Right cardiac atrium (tissue), 5 donors: Measurements from ENCODE around the gene PODXL2. TPM values are rescaled to one million over a fixed set of nuclear protein-coding genes. Genes with fewer than 3 reads are reported as not detected.
A peak's percentile ranks its signal among the peaks of the same experiment; 100 is the strongest.

Experiments used
- ATAC-seq, 2 donors: fragments of 200-7000 bp; cut with Tn5 transposase; one replicate each; pipeline versions ENCODE4 v1.8.0 to v1.9.1; 2020; ENCODE audit warnings: moderate library complexity in 2 of 2, mild to moderate bottlenecking in 1 of 2
- DNase-seq, 3 donors: peaks; one replicate each; pipeline ENCODE4 v3.0.0-alpha.2; 2020
- H3K27ac ChIP-seq: one replicate; pipeline ENCODE4 v1.5.1; 2013; ENCODE audit warnings: mild to moderate bottlenecking, low read length, control low read depth, moderate library complexity
- H3K27me3 ChIP-seq: one replicate; pipeline ENCODE4 v1.6.1; 2013; ENCODE audit not compliant: control insufficient read depth, insufficient read depth
- H3K4me1 ChIP-seq: one replicate; pipeline ENCODE4 v1.6.1; 2013; ENCODE audit warnings: low read length; ENCODE audit not compliant: control insufficient read depth, insufficient read depth
- H3K4me3 ChIP-seq: one replicate; pipeline ENCODE4 v1.5.1; 2013; ENCODE audit warnings: low read length, control low read depth
- H3K9me3 ChIP-seq: one replicate; pipeline ENCODE4 v1.6.1; 2013; ENCODE audit warnings: low read length; ENCODE audit not compliant: control insufficient read depth
- WGBS: extraction: QIAGEN DNeasy Blood & Tissue Kit; methylation state at CpG from one replicate; pipeline ENCODE4 v1.1.7; 2013; 5-methylcytosine and 5-hydroxymethylcytosine counted together
- intact Hi-C, 4 donors: fragments of 100-400 bp; cut with DNase I; formaldehyde crosslinking; loops; one replicate each; pipeline versions ENCODE4 v1.11.0 to v1.14.0; 2022 to 2023
- polyA plus RNA-seq: library from polyadenylated mRNA; stranded (reverse); fragments of 200-250 nt; gene quantifications from one replicate; pipeline ENCODE4 v1.2.3, GENCODE V29; 2013
- total RNA-seq, 4 donors: library from RNA; stranded (reverse); fragmentation: NEBNext Ultra II Directional; extraction: Animal tissue kit (Norgen Biotek cat#: 25700); gene quantifications; one replicate each; pipeline ENCODE4 v1.2.1, GENCODE V29; 2021
- donor health status: healthy with polysubstance abuse.
- donor health status: DM: no; HTN: yes; CAD: no.
- donor health status: DM: no; HTN: no; CAD: no.
- donor health status: DM: no; HTN: yes; CAD: no; lungs with severe emphysema.
- donor health status: DM: yes; HTN: yes; CAD: no.

The PODXL2 gene
- total and polyA plus RNA-seq, 5 donors: 1.5 to 3.0 (median 2.1) TPM

DNA sequence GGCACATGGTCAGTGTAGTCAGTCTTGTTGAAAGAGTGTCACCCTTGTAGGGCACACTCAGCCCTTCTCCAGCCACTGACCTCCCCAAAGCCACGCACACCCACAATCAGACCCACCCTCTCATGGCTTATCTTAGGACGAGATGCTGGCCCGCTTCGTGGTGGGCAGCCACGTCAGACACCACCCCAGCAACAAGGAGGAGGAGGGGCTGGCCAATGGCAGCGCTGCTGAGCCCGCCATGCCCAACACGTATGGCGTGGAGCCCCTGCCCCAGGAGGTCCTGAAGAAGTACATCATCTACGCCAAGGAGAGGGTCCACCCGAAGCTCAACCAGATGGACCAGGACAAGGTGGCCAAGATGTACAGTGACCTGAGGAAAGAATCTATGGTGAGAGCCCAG, 10.1 kb upstream of the PODXL2 start:
- H3K27me3 ChIP-seq: no peaks in the 10 kb centered on the region
- 92% methylated on average over 11 of the region's 11 CpGs for WGBS
- H3K27ac ChIP-seq: no peak overlapping the region
- no peak for ATAC-seq
- no peaks in the 10 kb centered on the region for H3K4me1 ChIP-seq
- intact Hi-C loops: no loop called here
- no peak overlapping the region for H3K4me3 ChIP-seq
- no peaks in the 10 kb centered on the region for H3K9me3 ChIP-seq
- DNase-seq: no peak

DNA sequence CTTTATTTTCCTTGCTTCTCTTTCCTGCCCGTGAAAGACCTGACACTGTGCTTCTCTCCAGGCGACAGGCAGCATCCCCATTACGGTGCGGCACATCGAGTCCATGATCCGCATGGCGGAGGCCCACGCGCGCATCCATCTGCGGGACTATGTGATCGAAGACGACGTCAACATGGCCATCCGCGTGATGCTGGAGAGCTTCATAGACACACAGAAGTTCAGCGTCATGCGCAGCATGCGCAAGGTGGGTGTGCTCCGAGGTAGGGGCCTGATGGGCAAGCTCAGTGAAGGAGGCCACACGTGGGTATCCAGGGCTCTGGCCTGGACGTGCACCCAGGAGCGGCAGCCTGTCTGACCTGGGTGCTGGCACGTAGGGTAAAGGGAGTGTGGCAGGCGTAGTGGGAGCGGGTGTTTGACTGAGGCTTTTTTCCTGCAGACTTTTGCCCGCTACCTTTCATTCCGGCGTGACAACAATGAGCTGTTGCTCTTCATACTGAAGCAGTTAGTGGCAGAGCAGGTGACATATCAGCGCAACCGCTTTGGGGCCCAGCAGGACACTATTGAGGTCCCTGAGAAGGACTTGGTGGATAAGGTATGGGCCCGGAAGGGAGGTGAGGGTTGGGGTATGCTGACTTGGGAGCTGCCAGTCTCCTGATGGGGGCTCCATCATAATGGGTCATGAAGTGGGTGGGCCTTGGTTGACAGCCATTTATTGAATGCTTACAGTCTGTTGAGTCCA, 8.2 kb upstream of the PODXL2 start:
- intact Hi-C loops: no loop called here
- Histone ChIP-seq H3K27me3 (no peaks in the 10 kb centered on the region), H3K27ac (no peak overlapping the region), H3K9me3 (no peaks in the 10 kb centered on the region), H3K4me1 (no peaks in the 10 kb centered on the region), H3K4me3 (no peak overlapping the region)
- ATAC-seq (no peak), DNase-seq (no peak)
- 97% methylated on average over 32 of the region's 32 CpGs for WGBS

DNA sequence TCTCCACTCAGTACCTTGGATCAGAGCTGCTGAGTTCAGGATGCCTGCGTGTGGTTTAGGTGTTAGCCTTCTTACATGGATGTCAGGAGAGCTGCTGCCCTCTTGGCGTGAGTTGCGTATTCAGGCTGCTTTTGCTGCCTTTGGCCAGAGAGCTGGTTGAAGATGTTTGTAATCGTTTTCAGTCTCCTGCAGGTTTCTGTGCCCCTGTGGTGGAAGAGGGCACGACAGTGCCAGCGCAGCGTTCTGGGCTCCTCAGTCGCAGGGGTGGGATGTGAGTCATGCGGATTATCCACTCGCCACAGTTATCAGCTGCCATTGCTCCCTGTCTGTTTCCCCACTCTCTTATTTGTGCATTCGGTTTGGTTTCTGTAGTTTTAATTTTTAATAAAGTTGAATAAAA, 7.0 kb upstream of the PODXL2 start:
- 94% methylated on average over 11 of the region's 11 CpGs for WGBS
- DNase-seq: no peak
- ATAC-seq: no peak
- H3K4me1 ChIP-seq: no peaks in the 10 kb centered on the region
- H3K27me3 ChIP-seq: no peaks in the 10 kb centered on the region
- H3K4me3 ChIP-seq: no peak overlapping the region
- no peak overlapping the region for H3K27ac ChIP-seq
- intact Hi-C loops: no loop called here
- H3K9me3 ChIP-seq: no peaks in the 10 kb centered on the region

DNA sequence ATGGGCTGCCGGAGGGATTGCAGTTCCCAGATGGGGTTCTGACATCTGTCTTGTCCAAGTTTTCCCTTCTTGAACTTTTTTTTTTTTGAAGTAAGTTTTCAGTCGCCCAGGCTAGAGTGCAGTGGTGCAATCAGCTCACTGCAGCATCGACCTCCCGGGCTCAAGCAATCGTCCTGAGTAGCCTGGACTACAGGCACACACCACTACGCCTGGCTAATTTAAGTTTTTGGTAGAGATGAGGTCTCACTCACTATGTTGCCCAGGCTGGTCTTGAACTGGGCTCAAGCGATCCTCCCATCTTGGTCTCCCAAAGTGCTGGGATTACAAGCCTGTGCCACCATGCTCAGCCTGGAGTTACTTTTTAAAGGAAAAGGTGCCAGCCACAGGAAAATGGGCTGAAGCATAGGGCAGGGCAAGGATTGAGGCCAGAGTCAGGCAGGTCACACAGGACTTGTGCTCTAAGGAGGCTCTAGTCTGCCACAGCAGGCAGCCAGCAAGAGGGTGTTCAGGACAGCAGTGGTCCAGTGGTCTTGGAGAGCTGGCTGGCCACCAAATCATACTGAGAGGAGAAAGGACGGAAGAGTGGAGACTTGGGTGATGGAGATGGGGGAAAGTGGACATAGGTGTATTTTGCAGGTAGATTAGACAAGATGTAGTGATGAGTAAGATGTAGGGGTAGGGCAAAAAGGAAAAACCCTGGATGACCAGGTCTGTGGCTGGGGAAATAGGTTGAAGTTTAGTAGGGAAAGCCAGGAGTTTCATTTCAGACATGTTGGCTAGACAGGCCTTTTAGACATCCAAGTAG, 6.0 kb upstream of the PODXL2 start:
- DNase-seq (no peak), ATAC-seq (no peak)
- Histone ChIP-seq H3K9me3 (no peaks in the 10 kb centered on the region), H3K4me3 (no peak overlapping the region), H3K4me1 (no peaks in the 10 kb centered on the region), H3K27ac (no peak overlapping the region), H3K27me3 (no peaks in the 10 kb centered on the region)
- intact Hi-C loops: no loop called here
- 93% methylated on average over 8 of the region's 8 CpGs for WGBS

DNA sequence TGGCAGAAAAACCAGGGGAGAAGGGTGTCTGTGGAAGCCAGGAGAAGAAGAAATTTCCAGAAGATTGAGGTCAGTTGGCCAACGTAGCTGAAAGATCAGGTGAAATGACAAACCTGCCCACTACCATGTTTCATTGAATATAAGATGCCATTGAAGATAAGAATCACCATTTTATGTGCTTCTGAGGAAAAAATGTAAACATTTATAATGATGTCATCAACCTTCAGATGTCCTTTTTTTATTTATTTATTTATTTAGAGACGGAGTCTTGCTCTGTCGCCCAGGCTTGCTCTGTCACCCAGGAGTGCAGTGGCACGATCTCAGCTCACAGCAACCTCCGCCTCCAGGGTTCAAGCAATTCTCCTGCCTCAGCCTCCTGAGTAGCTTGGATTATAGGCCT, 4.9 kb upstream of the PODXL2 start:
- intact Hi-C loops: no loop called here
- H3K4me3 ChIP-seq: no peak overlapping the region
- no peak for ATAC-seq
- H3K27ac ChIP-seq: no peak overlapping the region
- WGBS: 91% methylated on average over 5 of the region's 5 CpGs
- H3K9me3 ChIP-seq: no peaks in the 10 kb centered on the region
- H3K4me1 ChIP-seq: no peaks in the 10 kb centered on the region
- H3K27me3 ChIP-seq: no peaks in the 10 kb centered on the region
- no peak for DNase-seq

DNA sequence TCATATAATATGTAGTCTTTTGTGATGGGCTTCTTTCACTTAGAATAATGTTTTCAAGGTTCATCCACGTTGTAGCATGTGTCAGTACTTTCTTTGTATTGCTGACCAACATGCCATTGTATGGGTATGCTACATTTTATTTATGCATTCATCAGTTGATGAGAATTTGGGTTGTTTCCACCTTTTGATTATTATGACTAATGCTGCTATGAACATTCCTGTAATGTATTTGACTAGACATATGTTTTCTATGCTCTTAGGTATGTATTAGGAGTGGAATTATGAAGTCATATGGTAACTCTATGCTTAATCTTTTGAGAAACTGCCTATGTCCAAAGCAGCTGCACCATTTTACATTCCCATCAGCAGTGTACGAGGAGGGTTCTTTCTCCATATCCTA, 3.2 kb upstream of the PODXL2 start:
- Histone ChIP-seq H3K27me3 (no peaks in the 10 kb centered on the region), H3K4me3 (no peak overlapping the region), H3K9me3 (no peaks in the 10 kb centered on the region), H3K4me1 (peaks cover 5% of the 10 kb centered on the region), H3K27ac (no peak overlapping the region)
- ATAC-seq: no peak
- no peak for DNase-seq
- WGBS: 38% methylated on average over 2 of the region's 2 CpGs
- intact Hi-C loops: no loop called here

DNA sequence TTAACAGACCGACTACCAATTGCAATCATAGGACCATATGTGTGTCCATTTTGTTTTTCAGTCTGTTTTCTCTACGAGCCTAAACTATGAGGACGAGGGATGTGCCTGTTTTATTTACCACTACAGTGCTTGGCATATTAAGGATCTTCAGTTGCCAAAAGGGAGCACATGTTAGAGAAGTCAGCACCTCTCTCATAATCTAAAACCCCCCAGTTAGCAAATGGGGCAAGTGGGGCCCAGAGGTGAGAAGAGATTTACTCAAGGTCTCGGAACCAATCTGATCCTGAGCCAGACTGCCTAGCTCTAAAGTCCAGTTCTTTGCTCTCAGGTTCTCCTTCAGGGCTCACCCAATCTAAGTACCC, 578 bp upstream of the PODXL2 start:
- H3K9me3 ChIP-seq: no peaks in the 10 kb centered on the region
- ATAC-seq: no peak
- no peak for DNase-seq
- H3K27me3 ChIP-seq: no peaks in the 10 kb centered on the region
- intact Hi-C loops: no loop called here
- H3K4me3 ChIP-seq: no peak overlapping the region
- H3K27ac ChIP-seq: no peak overlapping the region
- H3K4me1 ChIP-seq: peaks cover 5% of the 10 kb centered on the region
- WGBS: 68% methylated on average over 4 of the region's 4 CpGs

DNA sequence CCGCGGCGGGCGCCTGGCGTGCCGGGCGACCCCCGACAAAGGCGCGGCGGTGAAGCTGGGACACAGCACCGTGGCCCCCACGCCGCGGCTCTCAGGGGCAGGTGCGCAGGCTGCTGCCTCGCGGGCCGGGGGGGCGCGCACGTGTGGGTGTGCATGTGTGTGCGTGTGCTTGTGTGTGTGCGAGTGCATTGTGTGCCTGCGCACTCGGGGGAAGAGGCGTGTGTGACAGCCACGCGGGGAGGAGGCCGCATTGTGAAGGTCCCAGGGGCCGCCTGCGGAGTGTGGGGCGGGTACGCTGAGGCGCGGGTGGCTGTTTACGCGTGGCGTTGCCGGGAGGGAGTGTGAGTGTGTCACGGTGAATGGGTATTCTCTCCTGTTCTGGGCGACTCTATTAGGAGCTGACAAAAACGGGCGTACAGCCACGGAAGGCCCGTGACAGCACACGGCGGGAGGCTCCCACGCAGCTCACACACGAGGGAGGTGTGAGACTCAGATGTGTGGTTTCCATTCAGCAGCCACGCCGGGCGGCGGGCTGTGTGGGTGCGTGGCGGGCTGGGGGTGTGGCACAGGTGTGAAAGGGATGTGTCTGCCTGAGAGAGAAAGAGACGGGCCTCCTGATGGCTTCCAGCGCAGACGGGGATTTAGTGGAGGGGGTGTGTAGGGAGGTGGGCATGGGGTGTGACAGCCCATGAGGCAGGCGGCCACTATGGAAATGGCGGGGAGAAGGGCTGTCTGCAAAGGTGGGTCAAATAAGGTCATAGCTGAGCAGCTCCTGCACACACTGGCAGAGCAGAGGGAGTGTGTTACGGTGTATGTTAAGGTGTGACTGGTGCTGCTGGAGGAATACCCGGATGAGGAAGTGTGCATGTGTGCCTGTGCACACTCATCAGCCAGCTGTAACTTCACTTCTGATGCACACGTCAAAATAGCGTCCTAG, 750 bp downstream of the PODXL2 start:
- intact Hi-C loops: no loop called here
- Histone ChIP-seq H3K4me3 (peak overlapping the region; percentile 50), H3K27me3 (no peaks in the 10 kb centered on the region), H3K4me1 (peaks cover 5% of the 10 kb centered on the region), H3K27ac (no peak overlapping the region), H3K9me3 (no peaks in the 10 kb centered on the region)
- peak; percentile 34 to 66 (median 51) for DNase-seq
- 20% methylated on average over 65 of the region's 65 CpGs for WGBS
- peak; percentile 32 to 39 for ATAC-seq

DNA sequence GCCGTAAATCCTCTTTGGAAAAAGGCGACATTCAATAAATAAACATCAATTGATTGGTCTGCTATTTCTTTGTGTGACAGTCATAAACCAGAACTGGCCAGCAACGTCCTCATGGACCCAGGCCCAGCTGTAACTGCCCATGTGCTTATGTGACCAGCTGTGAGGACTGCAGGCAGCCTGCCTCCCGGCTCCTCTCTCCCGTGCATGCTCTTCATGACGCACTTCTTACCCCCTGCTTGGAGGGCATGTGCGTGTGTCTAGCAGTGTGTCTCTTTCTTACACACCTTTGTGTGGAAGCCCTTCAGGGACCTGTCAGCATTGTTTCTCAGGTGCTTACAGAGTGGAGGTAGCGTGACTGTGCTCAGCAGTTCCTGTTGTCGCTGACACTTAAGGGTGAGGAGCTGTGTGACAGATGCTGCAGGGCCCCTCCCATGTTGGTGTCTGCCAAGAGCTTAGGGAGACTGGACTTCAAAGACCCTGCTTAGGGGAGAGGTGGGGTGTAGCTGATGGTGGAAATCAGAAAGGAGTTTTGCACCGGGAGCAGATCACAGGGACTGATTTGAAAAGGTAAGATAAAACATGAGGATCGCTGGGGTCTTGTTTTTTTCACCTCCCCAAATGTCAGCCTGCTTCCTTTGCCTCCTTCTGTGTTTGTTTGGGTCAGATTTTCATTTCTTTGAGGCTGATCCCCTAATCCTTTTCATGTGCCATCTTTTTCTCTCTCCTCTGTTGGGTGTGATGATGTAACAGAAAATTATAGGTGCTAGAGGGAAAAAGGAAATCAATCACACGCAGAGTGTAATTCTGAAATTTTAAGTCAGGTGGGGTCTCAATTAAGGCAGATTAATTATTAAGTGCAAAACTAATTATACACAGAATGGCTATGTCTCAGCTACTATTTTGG, 2.1 kb downstream of the PODXL2 start:
- intact Hi-C loops: no loop called here
- no peaks in the 10 kb centered on the region for H3K9me3 ChIP-seq
- DNase-seq: no peak
- WGBS: 81% methylated on average over 12 of the region's 12 CpGs
- peaks cover 5% of the 10 kb centered on the region for H3K4me1 ChIP-seq
- ATAC-seq: no peak
- H3K4me3 ChIP-seq: no peak overlapping the region
- H3K27ac ChIP-seq: no peak overlapping the region
- no peaks in the 10 kb centered on the region for H3K27me3 ChIP-seq

DNA sequence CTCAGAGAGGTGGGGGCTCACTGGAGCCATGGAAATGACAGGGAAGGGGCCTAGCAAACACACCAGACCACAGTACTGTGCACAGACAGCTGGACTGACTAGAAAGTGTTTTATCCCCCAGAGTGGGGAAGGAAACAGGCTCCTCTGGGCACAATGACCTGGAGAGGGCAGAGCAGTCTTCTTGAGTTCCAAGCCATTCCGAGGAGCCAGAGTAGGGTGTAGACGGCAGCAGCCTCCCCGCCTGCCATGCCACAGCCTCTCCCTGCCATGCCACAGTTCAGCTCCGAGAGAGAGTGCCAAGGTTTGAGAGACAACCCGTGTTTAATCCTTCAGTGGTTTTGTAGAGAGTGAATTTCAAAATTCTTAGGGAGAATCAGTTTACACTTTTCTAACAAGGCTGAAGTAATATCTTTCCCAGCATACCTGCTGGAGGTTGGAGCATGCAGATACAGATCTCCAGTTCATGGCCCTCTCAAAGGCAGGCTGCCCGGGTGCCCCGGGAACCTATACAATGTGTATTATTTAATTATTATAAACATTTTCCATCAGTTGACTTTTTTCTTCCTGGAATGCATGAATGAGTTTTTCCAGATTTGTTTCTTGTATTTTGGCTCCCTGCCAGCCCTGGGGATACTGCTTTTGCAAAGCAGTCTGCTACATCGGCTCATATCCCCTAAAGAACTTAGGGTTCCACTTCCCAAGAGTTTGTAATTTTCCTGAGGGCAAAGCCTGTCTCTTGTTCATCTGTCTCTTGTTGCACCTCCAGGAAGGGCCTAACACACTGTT, 3.2 kb downstream of the PODXL2 start:
- intact Hi-C loops: no loop called here
- Histone ChIP-seq H3K9me3 (no peaks in the 10 kb centered on the region), H3K4me1 (peaks cover 5% of the 10 kb centered on the region), H3K4me3 (no peak overlapping the region), H3K27ac (no peak overlapping the region), H3K27me3 (no peaks in the 10 kb centered on the region)
- DNase-seq: no peak
- ATAC-seq: no peak
- WGBS: 68% methylated on average over 8 of the region's 8 CpGs
